ENCODE results near the gene ALG3. TPM values are rescaled to one million over a fixed set of nuclear protein-coding genes. Genes with fewer than 3 reads are reported as not detected.

Gene ALG3
- total and polyA plus RNA-seq, 2 experiments from 2014 or later: 76.9 to 109 TPM

GRCh38 chr3:184261270-184261853 lies 12.6 kb upstream of the ALG3 start, which contains the start of gene CAMK2N2 (continued):
- TF ChIP-seq ZNF462 (CRISPR knock-in tag; IDR thresholded peaks at IDR 0.05) (no peak), JUNB (IDR thresholded peaks at IDR 0.05; ENCODE audit: unreplicated experiment) (no peak), STAT1 (IDR thresholded peaks at IDR 0.05; ENCODE audit: unreplicated experiment) (no peak)

- ATAC-seq: peak; percentile 5
- peak; percentile 51 for DNase-seq (ENCODE audit: low spot score)
- H4K20me1 ChIP-seq (replicated peaks; ENCODE audit: insufficient read depth): peaks cover 19% of the 10 kb centered on the region
- H3K27me3 ChIP-seq (ENCODE audit: insufficient read depth): peaks cover 76% of the 10 kb centered on the region
- Mint-ChIP-seq H3K27me3 (ENCODE audit: insufficient read depth, low read depth, poor library complexity) (peaks cover 55% of the 10 kb centered on the region), H3K36me3 (ENCODE audit: low read depth) (peaks cover 8% of the 10 kb centered on the region; the same call in 1 of the 3 replicates), H3K27ac (no peak overlapping the region), H3K4me1 (peaks cover 14% of the 10 kb centered on the region), H3K4me3 (peak overlapping the region; percentile 86), H3K9me3 (no peaks in the 10 kb centered on the region; the same call in 1 of the 3 replicates)
- H3K4me1 ChIP-seq (ENCODE audit: insufficient read depth): peaks cover 3% of the 10 kb centered on the region; the same call in 1 of the 2 replicates
- H3K36me3 ChIP-seq (ENCODE audit: insufficient read depth): no peaks in the 10 kb centered on the region
- no peaks in the 10 kb centered on the region for H3K9me2 ChIP-seq (ENCODE audit: insufficient read depth)
- TF ChIP-seq ZNF462 (CRISPR knock-in tag; IDR thresholded peaks at IDR 0.05) (no peak), EZH2 (IDR thresholded peaks at IDR 0.05; ENCODE audit: low read depth, unreplicated experiment) (peak; percentile 14)
- peak overlapping the region; percentile 91 for H3K4me2 ChIP-seq
- H3K27ac ChIP-seq (ENCODE audit: low read depth): no peak overlapping the region
- no peaks in the 10 kb centered on the region for H3K79me2 ChIP-seq (replicated peaks; ENCODE audit: insufficient read depth)
- H2AFZ ChIP-seq: peak overlapping the region; percentile 74
- peak overlapping the region; percentile 76 for H3K4me3 ChIP-seq
- H3F3A ChIP-seq (replicated peaks; ENCODE audit: low read depth): peaks cover 15% of the 10 kb centered on the region
Observed at GRCh38 chr3:184260724-184261269, 12.0 kb upstream of the ALG3 start.

All from GM23338 (cell line).